WI38 (cell line): ENCODE results near the gene L3MBTL4.

ENCODE experiments used
- H3K4me3 ChIP-seq: 2 replicates; pipeline ENCODE4 v1.5.1; 2011; ENCODE audit warnings: low read depth, mild to moderate bottlenecking, control low read depth, low read length
- CTCF ChIP-seq: IDR thresholded peaks from 2 replicates; pipeline ENCODE4 v1.5.1; 2012; ENCODE audit warnings: low read depth, mild to moderate bottlenecking, control low read depth, low read length

The L3MBTL4 gene

GRCh38 chr18:6207941-6208340 is 206.8 kb downstream of the L3MBTL4 start:
- H3K4me3 ChIP-seq = no peak overlapping the region
- no peak for TF ChIP-seq CTCF

GRCh38 chr18:6207116-6207515 is 207.6 kb downstream of the L3MBTL4 start:
- no peak for TF ChIP-seq CTCF
- no peak overlapping the region for H3K4me3 ChIP-seq

GRCh38 chr18:6205706-6206105 is 209.0 kb downstream of the L3MBTL4 start:
- H3K4me3 ChIP-seq = no peak overlapping the region
- no peak for TF ChIP-seq CTCF

GRCh38 chr18:6204476-6204875 is 210.2 kb downstream of the L3MBTL4 start:
- H3K4me3 ChIP-seq = no peak overlapping the region
- no peak for TF ChIP-seq CTCF

GRCh38 chr18:6203791-6204190 is 210.9 kb downstream of the L3MBTL4 start:
- no peak overlapping the region for H3K4me3 ChIP-seq
- TF ChIP-seq CTCF = no peak

- TF ChIP-seq CTCF = no peak
- no peak overlapping the region for H3K4me3 ChIP-seq
Observed at GRCh38 chr18:6202861-6203260, 211.8 kb downstream of the L3MBTL4 start.

GRCh38 chr18:6200204-6200774 is 214.4 kb downstream of the L3MBTL4 start:
- H3K4me3 ChIP-seq = no peak overlapping the region
- TF ChIP-seq CTCF = no peak
